Neural crest cell (in vitro differentiated cells): ENCODE measurements around the gene MXD3. TPM values are rescaled to one million over a fixed set of nuclear protein-coding genes. Genes with fewer than 3 reads are reported as not detected.
A peak's percentile ranks its signal among the peaks of the same experiment; 100 is the strongest.

Experiments used
- DNase-seq: peaks from one replicate; pipeline ENCODE4 v3.0.0; 2021; ENCODE audit warnings: low read depth, mixed read lengths, low spot score
- H3K27ac Mint-ChIP-seq: one replicate; pipeline ENCODE4 v1.8.0; 2021; ENCODE audit warnings: mild to moderate bottlenecking, mixed read lengths; ENCODE audit not compliant: unreplicated experiment
- H3K27me3 Mint-ChIP-seq: 2 replicates; pipeline ENCODE4 v1.8.0; 2021; ENCODE audit warnings: low read depth, mild to moderate bottlenecking, mixed read lengths
- H3K36me3 Mint-ChIP-seq: 2 replicates; pipeline ENCODE4 v1.8.0; 2021; ENCODE audit warnings: low read depth, mild to moderate bottlenecking, mixed read lengths
- H3K4me1 Mint-ChIP-seq: 2 replicates; pipeline ENCODE4 v1.8.0; 2021; ENCODE audit warnings: mixed read lengths
- H3K4me3 Mint-ChIP-seq: one replicate; pipeline ENCODE4 v1.8.0; 2021; ENCODE audit warnings: mild to moderate bottlenecking, mixed read lengths
- H3K9me3 Mint-ChIP-seq: 2 replicates; pipeline ENCODE4 v1.8.0; 2021; ENCODE audit warnings: mixed read lengths
- CTCF ChIP-seq: fragments of 200-600 bp; sonication (generic); conservative IDR thresholded peaks from 2 replicates; pipeline ENCODE4 v1.5.0; 2021; ENCODE audit warnings: antibody characterized with exemption, mild to moderate bottlenecking
- total RNA-seq: library from RNA; stranded (reverse); gene quantifications from 2 replicates; pipeline ENCODE4 v1.2.1, GENCODE V29; 2021

MXD3 gene
- total RNA-seq, 1 donor from 2014 or later: 40.3 TPM

- peaks cover 29% of the 10 kb centered on the region for H3K4me1 Mint-ChIP-seq
- peaks cover 7% of the 10 kb centered on the region for H3K27me3 Mint-ChIP-seq
- H3K36me3 Mint-ChIP-seq: no peaks in the 10 kb centered on the region
- no peak for DNase-seq
- peak overlapping the region; percentile 99 for H3K4me3 Mint-ChIP-seq
- H3K9me3 Mint-ChIP-seq: no peaks in the 10 kb centered on the region
- TF ChIP-seq CTCF: no peak
- peak overlapping the region; percentile 20 for H3K27ac Mint-ChIP-seq
Observed at GRCh38 chr5:177349762-177350161, 38.1 kb upstream of the MXD3 start.

- Mint-ChIP-seq H3K4me3 (peak overlapping the region; percentile 99), H3K27ac (no peak overlapping the region), H3K27me3 (peaks cover 2% of the 10 kb centered on the region), H3K36me3 (no peaks in the 10 kb centered on the region), H3K9me3 (no peaks in the 10 kb centered on the region), H3K4me1 (peaks cover 29% of the 10 kb centered on the region)
- no peak for TF ChIP-seq CTCF
- DNase-seq: no peak
Observed at GRCh38 chr5:177349362-177349647, 37.6 kb upstream of the MXD3 start.

- DNase-seq: no peak
- H3K4me3 Mint-ChIP-seq: peak overlapping the region; percentile 66
- no peak overlapping the region for H3K27ac Mint-ChIP-seq
- H3K9me3 Mint-ChIP-seq: no peaks in the 10 kb centered on the region
- no peak for TF ChIP-seq CTCF
- H3K4me1 Mint-ChIP-seq: peaks cover 29% of the 10 kb centered on the region
- no peaks in the 10 kb centered on the region for H3K27me3 Mint-ChIP-seq
- peaks cover 3% of the 10 kb centered on the region for H3K36me3 Mint-ChIP-seq
Observed at GRCh38 chr5:177347699-177348098, 36.0 kb upstream of the MXD3 start.

GRCh38 chr5:177346820-177347219, 35.1 kb upstream of the MXD3 start:
- peak overlapping the region; percentile 39 for H3K4me3 Mint-ChIP-seq
- H3K27me3 Mint-ChIP-seq: no peaks in the 10 kb centered on the region
- no peaks in the 10 kb centered on the region for H3K9me3 Mint-ChIP-seq
- H3K36me3 Mint-ChIP-seq: peaks cover 3% of the 10 kb centered on the region
- peaks cover 24% of the 10 kb centered on the region for H3K4me1 Mint-ChIP-seq
- no peak for TF ChIP-seq CTCF
- no peak for DNase-seq
- no peak overlapping the region for H3K27ac Mint-ChIP-seq

- peaks cover 11% of the 10 kb centered on the region for H3K4me1 Mint-ChIP-seq
Observed at GRCh38 chr5:177344891-177345290, 33.2 kb upstream of the MXD3 start.

More at GRCh38 chr5:177344891-177345290, 33.2 kb upstream of the MXD3 start:
- Mint-ChIP-seq H3K36me3 (peaks cover 3% of the 10 kb centered on the region), H3K27me3 (no peaks in the 10 kb centered on the region), H3K27ac (no peak overlapping the region), H3K9me3 (no peaks in the 10 kb centered on the region), H3K4me3 (no peak overlapping the region)
- no peak for DNase-seq
- no peak for TF ChIP-seq CTCF
